ENCODE measurements around the gene SUSD3.

DNA sequence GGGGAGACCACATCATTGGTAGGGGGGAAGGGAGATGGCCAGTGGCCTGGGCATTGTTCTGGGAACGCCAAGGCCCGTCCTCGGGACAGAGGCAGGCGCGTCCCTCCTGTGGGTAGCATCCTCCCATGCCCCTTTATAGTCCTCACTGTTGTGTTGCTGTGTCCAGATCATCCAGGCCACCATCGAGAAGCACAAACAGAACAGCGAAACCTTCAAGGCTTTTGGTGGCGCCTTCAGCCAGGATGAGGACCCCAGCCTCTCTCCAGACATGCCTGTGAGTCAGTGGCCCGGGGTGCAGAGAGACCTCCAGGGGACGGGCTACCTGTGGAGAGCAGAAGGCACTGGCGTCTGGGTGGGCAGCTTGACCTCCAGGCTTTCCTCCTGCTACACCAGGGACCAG, 38.4 kb upstream of the SUSD3 start:
- TF ChIP-seq, protein P1, sequence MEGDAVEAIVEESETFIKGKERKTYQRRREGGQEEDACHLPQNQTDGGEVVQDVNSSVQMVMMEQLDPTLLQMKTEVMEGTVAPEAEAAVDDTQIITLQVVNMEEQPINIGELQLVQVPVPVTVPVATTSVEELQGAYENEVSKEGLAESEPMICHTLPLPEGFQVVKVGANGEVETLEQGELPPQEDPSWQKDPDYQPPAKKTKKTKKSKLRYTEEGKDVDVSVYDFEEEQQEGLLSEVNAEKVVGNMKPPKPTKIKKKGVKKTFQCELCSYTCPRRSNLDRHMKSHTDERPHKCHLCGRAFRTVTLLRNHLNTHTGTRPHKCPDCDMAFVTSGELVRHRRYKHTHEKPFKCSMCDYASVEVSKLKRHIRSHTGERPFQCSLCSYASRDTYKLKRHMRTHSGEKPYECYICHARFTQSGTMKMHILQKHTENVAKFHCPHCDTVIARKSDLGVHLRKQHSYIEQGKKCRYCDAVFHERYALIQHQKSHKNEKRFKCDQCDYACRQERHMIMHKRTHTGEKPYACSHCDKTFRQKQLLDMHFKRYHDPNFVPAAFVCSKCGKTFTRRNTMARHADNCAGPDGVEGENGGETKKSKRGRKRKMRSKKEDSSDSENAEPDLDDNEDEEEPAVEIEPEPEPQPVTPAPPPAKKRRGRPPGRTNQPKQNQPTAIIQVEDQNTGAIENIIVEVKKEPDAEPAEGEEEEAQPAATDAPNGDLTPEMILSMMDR (IDR thresholded peaks at IDR 0.05; ENCODE audit: low read depth, low read length, poor library complexity, severe bottlenecking): no peak
- no peak for TF ChIP-seq EZH2phosphoT487 (IDR thresholded peaks at IDR 0.05; ENCODE audit: borderline replicate concordance, low read length)
